NB4 (cell line): ENCODE results near the gene ADAMTS2.

ENCODE experiments used
- CTCF ChIP-seq: IDR thresholded peaks from one replicate; pipeline ENCODE4 v1.5.1; 2012; ENCODE audit warnings: low read depth, low read length
- POLR2A ChIP-seq: IDR thresholded peaks from 2 replicates; pipeline ENCODE4 v1.6.1; 2011; ENCODE audit warnings: mild to moderate bottlenecking; ENCODE audit not compliant: insufficient read length; ENCODE audit errors: extremely low read depth

- TF ChIP-seq CTCF (no peak), POLR2A (no peak)
These were observed 48.2 kb downstream of the ADAMTS2 start for GRCh38 chr5:179297026-179297425.
